A549 (cell line): ENCODE measurements around the gene EDIL3.

Experiments
- EP300 ChIP-seq, 2 experiments: fragments of >200 bp; sonication (Bioruptor Twin); formaldehyde crosslinking; IDR thresholded peaks; 2 replicates in 1 of 2; 3 replicates in 1 of 2; pipeline ENCODE4 v1.6.1; 2016 to 2017
- MAX ChIP-seq: IDR thresholded peaks from 2 replicates; pipeline ENCODE4 v1.6.1; 2012
- REST ChIP-seq: fragments of 200-600 bp; sonication (generic); IDR thresholded peaks from 2 replicates; pipeline ENCODE4 v1.6.1; 2016; ENCODE audit warnings: antibody characterized with exemption, mild to moderate bottlenecking, moderate library complexity
- SREBF2 ChIP-seq: fragments of 450-650 bp; IDR thresholded peaks from 2 replicates; pipeline ENCODE4 v1.6.1; 2014; ENCODE audit warnings: mild to moderate bottlenecking, moderate library complexity

GRCh38 chr5:83983852-83984251 lies 400.8 kb downstream of the EDIL3 start:
- TF ChIP-seq SREBF2 (no peak), REST (no peak), MAX (no peak), EP300 (IDR thresholded peaks at IDR 0.05) (no peak)
